Measurements from ENCODE around the gene ITFG2. TPM values are rescaled to one million over a fixed set of nuclear protein-coding genes. Genes with fewer than 3 reads are reported as not detected.

The ITFG2 gene
- total RNA-seq, 1 experiment from 2014 or later, result 24.6 TPM

- Histone ChIP-seq H3K27ac (ENCODE audit: low read depth, low read length) (no peak overlapping the region), H3K9me3 (ENCODE audit: control insufficient read depth in 1 of 2, insufficient read depth in 1 of 2, low read depth in 1 of 2, low read length in 2 of 2) (no peaks in the 10 kb centered on the region), H3K9ac (ENCODE audit: low read length) (no peak overlapping the region), H2AFZ (ENCODE audit: low read depth, low read length, poor library complexity, severe bottlenecking) (no peak overlapping the region), H4K20me1 (ENCODE audit: insufficient read depth) (no peaks in the 10 kb centered on the region), H3K27me3 (ENCODE audit: insufficient read depth, low read length) (no peaks in the 10 kb centered on the region), H3K4me3 (replicated peaks in 1 of 2; ENCODE audit: low read depth in 1 of 2, low read length in 2 of 2) (no peak overlapping the region), H3K79me2 (ENCODE audit: insufficient read depth, low read length) (peaks cover 3% of the 10 kb centered on the region; the same call in 1 of the 2 replicates), H3K36me3 (ENCODE audit: control insufficient read depth in 1 of 2, insufficient read depth in 2 of 2, low read length in 2 of 2) (peaks cover 15 to 31% of the 10 kb centered on the region in 2 experiments; a peak in 3 of 4 replicates), H3K4me1 (ENCODE audit: control insufficient read depth in 1 of 2, insufficient read depth in 2 of 2, low read length in 2 of 2) (no peaks in the 10 kb centered on the region), H3K9me2 (ENCODE audit: insufficient read depth) (no peaks in the 10 kb centered on the region), H3K4me2 (ENCODE audit: low read length) (no peak overlapping the region)
- no TSS peak for BruUV-seq (replicated peaks)
- ChIA-PET CTCF (no interaction called here), RAD21 (ENCODE audit: low non-redundant PET in 1 of 2, low total read pairs in 2 of 2, uncharacterized antibody in 2 of 2, unreplicated experiment in 2 of 2) (no interaction called here), POLR2A (no interaction called here)
- ATAC-seq (no peak), DNase-seq (ENCODE audit: low read depth, low spot score) (no peak)
- TF ChIP-seq YY1 (IDR thresholded peaks at IDR 0.05; ENCODE audit: extremely low read depth, insufficient replicate concordance, low read depth, low read length) (no peak), SRF (IDR thresholded peaks at IDR 0.05; ENCODE audit: low read depth) (no peak), EZH2 (IDR thresholded peaks at IDR 0.05) (no peak), SIN3A (IDR thresholded peaks at IDR 0.05; ENCODE audit: low read depth) (no peak), MAX (IDR thresholded peaks at IDR 0.05) (no peak), JUND (IDR thresholded peaks at IDR 0.05) (no peak), TCF7L2 (IDR thresholded peaks at IDR 0.05; ENCODE audit: borderline replicate concordance, extremely low read depth, insufficient read depth, insufficient read length) (no peak), CBX3 (IDR thresholded peaks at IDR 0.05; ENCODE audit: low read depth) (no peak), EGR1 (IDR thresholded peaks at IDR 0.05; ENCODE audit: low read depth) (no peak), CEBPB (IDR thresholded peaks at IDR 0.05; ENCODE audit: low read depth) (no peak), ELF1 (IDR thresholded peaks at IDR 0.05; ENCODE audit: borderline replicate concordance, low read depth) (no peak), RAD21 (IDR thresholded peaks at IDR 0.05; ENCODE audit: low read depth) (no peak), POLR2A (IDR thresholded peaks at IDR 0.05; ENCODE audit: borderline replicate concordance, extremely low read depth, insufficient read depth, insufficient read length) (no peak)
- intact Hi-C loops (cut with micrococcal nuclease), result no loop called here
These were observed 8.0 kb downstream of the ITFG2 start for GRCh38 chr12:2820432-2820831.

- ChIA-PET CTCF (no interaction called here), POLR2A (no interaction called here)
- ATAC-seq, result no peak
- TF ChIP-seq EZH2phosphoT487 (IDR thresholded peaks at IDR 0.05; ENCODE audit: borderline replicate concordance) (no peak), ZNF274 (IDR thresholded peaks at IDR 0.05; ENCODE audit: low read depth, low read length) (no peak), YY1 (IDR thresholded peaks at IDR 0.05; ENCODE audit: extremely low read depth, insufficient replicate concordance, low read depth, low read length) (no peak), FOSL1 (IDR thresholded peaks at IDR 0.05; ENCODE audit: low read depth) (no peak), REST (IDR thresholded peaks at IDR 0.05; ENCODE audit: low read depth) (no peak), TCF7L2 (IDR thresholded peaks at IDR 0.05; ENCODE audit: borderline replicate concordance, extremely low read depth, insufficient read depth, insufficient read length) (no peak), ZFX (IDR thresholded peaks at IDR 0.05) (no peak), ELF1 (IDR thresholded peaks at IDR 0.05; ENCODE audit: borderline replicate concordance, low read depth) (no peak), CEBPB (IDR thresholded peaks at IDR 0.05; ENCODE audit: low read depth) (no peak)
These were observed 11.0 kb downstream of the ITFG2 start for GRCh38 chr12:2823483-2823882.

More at GRCh38 chr12:2823483-2823882, 11.0 kb downstream of the ITFG2 start:
- Histone ChIP-seq H3K9me3 (ENCODE audit: control insufficient read depth in 1 of 2, insufficient read depth in 1 of 2, low read depth in 1 of 2, low read length in 2 of 2) (no peaks in the 10 kb centered on the region), H4K20me1 (ENCODE audit: insufficient read depth) (no peaks in the 10 kb centered on the region), H3K79me2 (ENCODE audit: insufficient read depth, low read length) (no peaks in the 10 kb centered on the region), H3K9ac (ENCODE audit: low read length) (no peak overlapping the region), H3K36me3 (ENCODE audit: control insufficient read depth in 1 of 2, insufficient read depth in 2 of 2, low read length in 2 of 2) (peaks cover 16 to 41% of the 10 kb centered on the region in 2 experiments), H3K27ac (ENCODE audit: low read depth, low read length) (no peak overlapping the region), H3K4me1 (ENCODE audit: control insufficient read depth in 1 of 2, insufficient read depth in 2 of 2, low read length in 2 of 2) (no peaks in the 10 kb centered on the region), H3K27me3 (ENCODE audit: insufficient read depth, low read length) (no peaks in the 10 kb centered on the region), H2AFZ (ENCODE audit: low read depth, low read length, poor library complexity, severe bottlenecking) (no peak overlapping the region), H3K4me2 (ENCODE audit: low read length) (no peak overlapping the region), H3K4me3 (replicated peaks in 1 of 2; ENCODE audit: low read depth in 1 of 2, low read length in 2 of 2) (no peak overlapping the region), H3K9me2 (ENCODE audit: insufficient read depth) (no peaks in the 10 kb centered on the region)
- no peak for DNase-seq (ENCODE audit: low read depth, low spot score)
- intact Hi-C loops (cut with micrococcal nuclease), result no loop called here
- no TSS peak for BruUV-seq (replicated peaks)
- RAD21 ChIA-PET (ENCODE audit: low non-redundant PET in 1 of 2, low total read pairs in 2 of 2, uncharacterized antibody in 2 of 2, unreplicated experiment in 2 of 2), result no interaction called here

Data from HCT116 (cell line).